Measurements from ENCODE around the gene PACS1.
A peak's percentile ranks its signal among the peaks of the same experiment; 100 is the strongest.

The PACS1 gene

DNA sequence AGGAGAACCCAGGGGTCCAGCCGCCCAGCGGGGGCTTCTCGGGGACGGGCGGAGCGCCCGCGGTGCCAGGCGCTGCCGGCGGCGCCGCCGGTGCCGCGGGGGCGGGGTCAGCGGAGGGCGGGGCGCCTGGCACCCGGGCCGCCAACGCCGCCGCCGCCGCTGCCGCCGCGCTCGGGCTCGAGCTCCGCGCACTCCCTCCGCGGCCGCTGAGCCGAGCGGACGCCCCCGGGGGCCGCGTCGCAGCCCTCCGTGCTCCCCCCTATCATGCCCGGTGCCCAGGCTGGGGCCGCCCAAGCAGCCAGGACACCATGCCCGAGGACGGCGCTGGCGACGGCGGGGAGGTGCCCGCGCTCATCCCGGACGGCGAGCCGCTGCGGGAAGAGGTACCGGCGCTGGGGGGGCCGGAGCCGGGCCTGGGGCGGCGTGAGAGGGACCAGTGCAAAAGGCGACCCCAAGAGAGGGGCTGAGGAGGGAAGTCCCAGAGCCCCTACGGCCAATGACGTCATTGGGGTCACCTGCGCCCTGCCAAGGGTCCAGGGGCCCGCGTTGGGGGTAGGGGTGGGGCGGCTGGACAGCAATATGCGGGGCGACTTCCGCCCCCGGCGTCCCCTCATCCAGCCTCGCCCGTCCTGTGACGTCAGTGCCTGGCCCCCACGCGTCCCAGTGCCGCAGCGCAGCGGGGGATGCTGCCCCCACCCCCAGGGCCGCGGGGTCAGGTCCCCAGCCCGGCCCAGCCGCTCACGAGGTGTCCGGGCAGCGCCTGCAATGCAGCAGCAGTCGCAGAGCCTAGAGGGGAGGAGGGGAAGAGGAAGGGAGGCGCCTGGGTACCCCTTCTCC, 221.9 kb downstream of the PACS1 start, which contains the start of gene TMEM151A:
TMEM151A (plus strand) TSS at position 189 of the 837 bp plus-strand sequence; CDS start at position 309, 120 bp downstream.
- CTCF ChIA-PET: interaction anchor here (1.3 to 1.9 kb wide), 3 partner anchors 9 to 20 kb away, joined by 4 to 6 read pairs (median 5); no protein-coding TSS in a partner anchor
- POLR2A ChIA-PET: interaction anchor here (4.1 kb wide), 1 partner anchor 20 kb away, joined by 36 read pairs; no protein-coding TSS in a partner anchor
- no peak for TF ChIP-seq FOXK2 (IDR thresholded peaks at IDR 0.05)
- TF ChIP-seq FOXM1 (IDR thresholded peaks at IDR 0.05; ENCODE audit: borderline replicate concordance): 0 out of 2 replicates have a peak, but pooled peaks have one; percentile 10
- no peak for DNase-seq (ENCODE audit: extremely low spot score)

DNA sequence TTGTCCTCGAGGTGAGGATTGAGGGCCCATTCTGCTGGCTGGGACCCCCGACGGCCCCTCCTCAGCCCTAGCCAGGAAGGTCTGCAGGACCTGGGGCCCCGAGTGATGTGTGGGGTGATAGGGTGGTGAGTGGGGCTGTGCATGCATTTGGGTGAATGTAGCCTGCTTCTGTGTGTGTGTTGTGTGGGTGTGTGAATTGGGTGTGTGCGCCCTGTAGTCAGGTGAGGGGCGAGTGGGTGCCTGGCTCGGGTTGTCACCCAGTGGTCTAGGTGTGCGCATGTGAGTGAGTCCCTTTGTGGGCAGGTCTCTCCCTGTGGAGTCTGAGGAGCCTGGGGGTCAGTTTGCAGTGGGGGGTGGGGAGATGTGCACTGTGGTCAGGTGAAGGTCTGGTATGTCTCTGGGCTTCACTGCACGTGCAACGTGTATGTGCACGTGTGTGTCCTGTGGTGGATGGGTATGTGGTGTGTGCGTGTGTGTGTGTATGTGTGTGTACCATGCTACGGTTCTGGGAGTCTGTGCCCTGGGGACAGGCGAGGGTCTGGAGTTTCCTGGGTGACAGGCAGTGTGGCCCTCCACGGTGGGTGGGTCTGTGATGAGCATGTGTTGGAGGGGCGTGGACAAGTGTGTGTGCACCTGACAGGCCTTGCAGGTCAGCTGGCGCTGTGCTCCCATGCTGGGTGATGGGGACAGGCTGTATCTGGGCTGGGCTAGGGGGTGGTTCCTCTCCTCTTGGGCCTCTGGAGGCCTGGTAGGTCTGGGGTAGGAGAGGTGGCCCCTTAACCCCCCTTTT, 222.7 kb downstream of the PACS1 start:
- TF ChIP-seq L3MBTL2 (conservative IDR thresholded peaks at IDR 0.05) (no peak), ARNT (IDR thresholded peaks at IDR 0.05) (no peak), TARDBP (IDR thresholded peaks at IDR 0.05) (no peak), SUZ12 (IDR thresholded peaks at IDR 0.05) (no peak), BHLHE40 (IDR thresholded peaks at IDR 0.05; ENCODE audit: borderline replicate concordance) (no peak), LEF1 (IDR thresholded peaks at IDR 0.05; ENCODE audit: borderline replicate concordance) (no peak), HDGF (IDR thresholded peaks at IDR 0.05; ENCODE audit: borderline replicate concordance) (no peak), ZNF384 (IDR thresholded peaks at IDR 0.05) (no peak), CTBP1 (IDR thresholded peaks at IDR 0.05; ENCODE audit: borderline replicate concordance) (no peak), ELF4 (IDR thresholded peaks at IDR 0.05) (no peak), NFRKB (IDR thresholded peaks at IDR 0.05) (no peak), FOXK2 (IDR thresholded peaks at IDR 0.05) (no peak)
- TF ChIP-seq, protein P1, sequence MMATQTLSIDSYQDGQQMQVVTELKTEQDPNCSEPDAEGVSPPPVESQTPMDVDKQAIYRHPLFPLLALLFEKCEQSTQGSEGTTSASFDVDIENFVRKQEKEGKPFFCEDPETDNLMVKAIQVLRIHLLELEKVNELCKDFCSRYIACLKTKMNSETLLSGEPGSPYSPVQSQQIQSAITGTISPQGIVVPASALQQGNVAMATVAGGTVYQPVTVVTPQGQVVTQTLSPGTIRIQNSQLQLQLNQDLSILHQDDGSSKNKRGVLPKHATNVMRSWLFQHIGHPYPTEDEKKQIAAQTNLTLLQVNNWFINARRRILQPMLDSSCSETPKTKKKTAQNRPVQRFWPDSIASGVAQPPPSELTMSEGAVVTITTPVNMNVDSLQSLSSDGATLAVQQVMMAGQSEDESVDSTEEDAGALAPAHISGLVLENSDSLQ (IDR thresholded peaks at IDR 0.05): no peak
- CTCF ChIA-PET: no interaction called here
- POLR2A ChIA-PET: no interaction called here
- no peak for DNase-seq (ENCODE audit: extremely low spot score)

DNA sequence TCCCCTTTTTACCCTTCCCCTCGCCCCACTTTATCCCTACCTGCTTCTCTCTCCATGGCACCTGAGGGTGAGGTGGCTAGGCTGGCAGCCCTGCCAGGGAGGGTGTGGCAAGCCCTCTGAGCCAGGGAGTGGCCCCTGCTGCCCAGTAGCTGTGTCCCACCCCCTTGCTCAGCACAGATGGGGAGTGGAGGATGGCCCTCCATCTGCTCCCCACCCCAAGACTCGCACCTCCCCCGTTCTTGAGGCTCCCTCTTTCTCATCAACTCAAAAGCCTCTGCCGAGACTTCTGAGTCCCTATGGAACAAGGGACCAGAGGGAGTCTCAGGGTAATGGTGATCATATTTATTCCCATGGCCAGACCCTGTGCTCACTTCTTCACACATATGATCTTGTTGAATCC, 223.3 kb downstream of the PACS1 start:
- TF ChIP-seq L3MBTL2 (conservative IDR thresholded peaks at IDR 0.05): no peak
- no peak for TF ChIP-seq FOXA1 (IDR thresholded peaks at IDR 0.05)
- no peak for TF ChIP-seq ELF4 (IDR thresholded peaks at IDR 0.05)
- no peak for TF ChIP-seq LEF1 (IDR thresholded peaks at IDR 0.05; ENCODE audit: borderline replicate concordance)
- TF ChIP-seq SUZ12 (IDR thresholded peaks at IDR 0.05): no peak
- no peak for TF ChIP-seq ARNT (IDR thresholded peaks at IDR 0.05)
- no peak for TF ChIP-seq FOXM1 (IDR thresholded peaks at IDR 0.05; ENCODE audit: borderline replicate concordance)
- no peak for TF ChIP-seq SP1 (IDR thresholded peaks at IDR 0.05)
- TF ChIP-seq, protein P1 (IDR thresholded peaks at IDR 0.05): no peak
- TF ChIP-seq NFRKB (IDR thresholded peaks at IDR 0.05): no peak
- no peak for TF ChIP-seq ZNF384 (IDR thresholded peaks at IDR 0.05)
- TF ChIP-seq BHLHE40 (IDR thresholded peaks at IDR 0.05; ENCODE audit: borderline replicate concordance): no peak
- TF ChIP-seq TARDBP (IDR thresholded peaks at IDR 0.05): no peak
- no peak for TF ChIP-seq FOXK2 (IDR thresholded peaks at IDR 0.05)
- TF ChIP-seq CTBP1 (IDR thresholded peaks at IDR 0.05; ENCODE audit: borderline replicate concordance): no peak
- TF ChIP-seq HDGF (IDR thresholded peaks at IDR 0.05; ENCODE audit: borderline replicate concordance): no peak
- ChIA-PET CTCF (no interaction called here), POLR2A (no interaction called here)
- no peak for DNase-seq (ENCODE audit: extremely low spot score)

DNA sequence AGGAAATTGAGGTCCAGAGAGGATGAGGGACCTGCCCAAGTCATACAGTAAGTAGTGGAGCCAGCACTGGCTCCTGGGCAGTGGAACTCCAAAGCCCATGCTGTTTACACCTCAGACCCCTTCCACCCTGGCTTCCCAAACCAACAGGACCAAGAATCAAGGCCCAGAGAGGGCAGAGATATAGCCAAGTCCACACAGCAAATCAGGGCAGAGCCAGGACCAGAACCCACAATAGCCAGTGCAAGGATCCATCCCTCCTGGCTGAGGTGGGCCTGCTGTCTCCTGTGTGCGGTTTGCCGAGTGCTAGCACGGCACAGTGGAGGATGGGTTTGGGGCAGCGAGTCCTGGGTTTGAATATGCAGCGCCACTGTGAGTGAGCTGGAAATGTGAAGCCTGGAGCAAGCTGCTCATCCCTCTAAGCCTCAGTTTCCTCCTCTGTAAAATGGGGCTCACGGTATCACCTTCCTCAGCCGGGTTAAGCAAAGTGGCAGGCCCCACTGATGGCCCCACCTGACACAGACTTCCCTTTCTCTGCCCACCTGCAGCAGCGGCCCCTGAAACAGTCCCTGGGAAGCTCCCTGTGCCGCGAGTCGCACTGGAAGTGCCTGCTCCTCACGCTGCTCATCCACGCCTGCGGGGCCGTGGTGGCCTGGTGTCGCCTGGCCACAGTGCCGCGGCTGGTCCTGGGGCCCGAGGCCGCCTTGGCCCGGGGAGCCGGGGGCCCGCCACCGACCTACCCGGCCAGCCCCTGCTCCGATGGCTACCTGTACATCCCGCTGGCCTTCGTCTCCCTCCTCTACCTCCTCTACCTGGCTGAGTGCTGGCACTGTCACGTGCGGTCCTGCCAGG, 223.9 kb downstream of the PACS1 start:
- TF ChIP-seq LEF1 (IDR thresholded peaks at IDR 0.05; ENCODE audit: borderline replicate concordance): no peak
- no peak for TF ChIP-seq SP1 (IDR thresholded peaks at IDR 0.05)
- TF ChIP-seq TARDBP (IDR thresholded peaks at IDR 0.05): no peak
- TF ChIP-seq, protein P1 (IDR thresholded peaks at IDR 0.05): no peak
- no peak for TF ChIP-seq FOXA1 (IDR thresholded peaks at IDR 0.05)
- no peak for DNase-seq (ENCODE audit: extremely low spot score)
- ChIA-PET CTCF (no interaction called here), POLR2A (interaction anchor here (1.6 kb wide), 1 partner anchor 9 kb away, joined by 4 read pairs; no protein-coding TSS in a partner anchor)

All from HEK293T (cell line).